ENCODE data around the gene LRRC41.
"Not testable (repeated sequence)": the region's sequence is repeated elsewhere in the genome, so short reads cannot be mapped to it uniquely, and the experiment has no call there.

DNA sequence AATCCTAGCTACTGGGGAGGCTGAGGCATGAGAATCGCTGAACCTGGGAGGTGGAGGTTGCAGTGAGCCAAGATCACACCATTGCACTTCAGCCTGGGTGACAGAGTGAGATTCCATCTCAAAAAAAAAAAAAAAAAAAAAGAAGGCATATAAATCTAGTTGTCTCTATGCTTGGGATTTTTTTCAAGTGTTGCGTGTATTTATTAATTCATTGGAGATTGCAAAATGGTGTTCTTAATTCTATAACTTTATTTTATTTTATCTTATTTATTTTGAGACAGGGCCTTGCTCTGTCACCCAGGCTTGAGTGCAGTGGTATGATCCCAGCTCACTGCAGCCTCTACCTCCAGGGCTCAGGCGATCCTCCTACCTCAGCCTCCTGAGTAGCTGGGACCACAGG lies 72.2 kb downstream of the LRRC41 start:
- TF ChIP-seq, protein P1, sequence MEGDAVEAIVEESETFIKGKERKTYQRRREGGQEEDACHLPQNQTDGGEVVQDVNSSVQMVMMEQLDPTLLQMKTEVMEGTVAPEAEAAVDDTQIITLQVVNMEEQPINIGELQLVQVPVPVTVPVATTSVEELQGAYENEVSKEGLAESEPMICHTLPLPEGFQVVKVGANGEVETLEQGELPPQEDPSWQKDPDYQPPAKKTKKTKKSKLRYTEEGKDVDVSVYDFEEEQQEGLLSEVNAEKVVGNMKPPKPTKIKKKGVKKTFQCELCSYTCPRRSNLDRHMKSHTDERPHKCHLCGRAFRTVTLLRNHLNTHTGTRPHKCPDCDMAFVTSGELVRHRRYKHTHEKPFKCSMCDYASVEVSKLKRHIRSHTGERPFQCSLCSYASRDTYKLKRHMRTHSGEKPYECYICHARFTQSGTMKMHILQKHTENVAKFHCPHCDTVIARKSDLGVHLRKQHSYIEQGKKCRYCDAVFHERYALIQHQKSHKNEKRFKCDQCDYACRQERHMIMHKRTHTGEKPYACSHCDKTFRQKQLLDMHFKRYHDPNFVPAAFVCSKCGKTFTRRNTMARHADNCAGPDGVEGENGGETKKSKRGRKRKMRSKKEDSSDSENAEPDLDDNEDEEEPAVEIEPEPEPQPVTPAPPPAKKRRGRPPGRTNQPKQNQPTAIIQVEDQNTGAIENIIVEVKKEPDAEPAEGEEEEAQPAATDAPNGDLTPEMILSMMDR (IDR thresholded peaks at IDR 0.05): not testable (repeated sequence)
- TF ChIP-seq EZH2 (IDR thresholded peaks at IDR 0.05): not testable (repeated sequence)
